CD8-positive, alpha-beta memory T cell (primary cell): ENCODE measurements around the gene ANKS4B. TPM values are rescaled to one million over a fixed set of nuclear protein-coding genes. Genes with fewer than 3 reads are reported as not detected.

Experiments used
- CTCF ChIA-PET: fragments of 350-600 bp; sonication (Branson Sonifier 250); formaldehyde crosslinking; loops from one replicate; lab custom pipeline; 2021; ENCODE audit warnings: antibody characterized with exemption; lab: Charles Lee
- POLR2A ChIA-PET: fragments of 350-600 bp; sonication (Branson Sonifier 250); formaldehyde crosslinking; loops from one replicate; lab custom pipeline; 2021; ENCODE audit warnings: antibody characterized with exemption; lab: Charles Lee
- DNase-seq, 5 donors: peaks; one replicate each; pipeline versions ENCODE4 v3.0.0 to v3.0.0-alpha.2; 2020 to 2022; ENCODE audit warnings: mixed read lengths in 1 of 5
- H3K27ac ChIP-seq: one replicate; pipeline ENCODE4 v1.7.0; 2013; ENCODE audit warnings: low read depth, mild to moderate bottlenecking, low read length, moderate library complexity
- H3K27me3 ChIP-seq: 2 replicates; pipeline ENCODE4 v1.7.0; 2013; ENCODE audit warnings: low read length, mild to moderate bottlenecking; ENCODE audit not compliant: insufficient read depth, poor library complexity, severe bottlenecking
- H3K36me3 ChIP-seq: 2 replicates; pipeline ENCODE4 v1.7.0; 2013; ENCODE audit warnings: mild to moderate bottlenecking, low read length, moderate library complexity; ENCODE audit not compliant: insufficient read depth
- H3K4me1 ChIP-seq: 2 replicates; pipeline ENCODE4 v1.7.0; 2013; ENCODE audit warnings: mild to moderate bottlenecking, low read length, moderate library complexity; ENCODE audit not compliant: insufficient read depth
- H3K4me3 ChIP-seq: 2 replicates; pipeline ENCODE4 v1.7.0; 2013; ENCODE audit warnings: mild to moderate bottlenecking, low read length
- H3K9me3 ChIP-seq: 2 replicates; pipeline ENCODE4 v1.7.0; 2013; ENCODE audit warnings: mild to moderate bottlenecking, low read length
- H3K27ac Mint-ChIP-seq, 8 donors: one replicate each; pipeline ENCODE4 v1.8.0; 2020 to 2021; ENCODE audit warnings: mixed read lengths in 8 of 8, mild to moderate bottlenecking in 6 of 8, inconsistent platforms in 3 of 8, moderate library complexity in 3 of 8
- H3K27me3 Mint-ChIP-seq, 2 donors: one replicate each; pipeline ENCODE4 v1.8.0; 2020 to 2021; ENCODE audit warnings: mixed read lengths in 2 of 2, mild to moderate bottlenecking in 1 of 2, moderate library complexity in 1 of 2
- H3K36me3 Mint-ChIP-seq, 3 donors: one replicate each; pipeline ENCODE4 v1.8.0; 2020 to 2021; ENCODE audit warnings: mixed read lengths in 3 of 3, inconsistent platforms in 1 of 3, mild to moderate bottlenecking in 1 of 3
- H3K4me1 Mint-ChIP-seq, 3 donors: one replicate each; pipeline ENCODE4 v1.8.0; 2020 to 2021; ENCODE audit warnings: mixed read lengths in 3 of 3, inconsistent platforms in 1 of 3, mild to moderate bottlenecking in 1 of 3
- H3K4me3 Mint-ChIP-seq, 7 donors: one replicate each; pipeline ENCODE4 v1.8.0; 2020 to 2021; ENCODE audit warnings: mixed read lengths in 7 of 7, mild to moderate bottlenecking in 6 of 7, moderate library complexity in 4 of 7, inconsistent platforms in 2 of 7
- H3K9me3 Mint-ChIP-seq, 5 donors: one replicate each; pipeline ENCODE4 v1.8.0; 2020 to 2022; ENCODE audit warnings: mixed read lengths in 5 of 5, mild to moderate bottlenecking in 3 of 5, moderate library complexity in 2 of 5, inconsistent platforms in 1 of 5
- polyA plus RNA-seq: library from polyadenylated mRNA; unstranded; fragments of 300-500 nt; fragmentation: Illumina TruSeq; gene quantifications from one replicate; pipeline ENCODE4 v1.2.3, GENCODE V29; 2021
- total RNA-seq, 2 experiments: library from RNA; stranded (reverse); gene quantifications; one replicate each; pipeline ENCODE4 v1.2.3, GENCODE V29; 2021

The ANKS4B gene
- total and polyA plus RNA-seq, 3 experiments from 2014 or later = not detected

DNA sequence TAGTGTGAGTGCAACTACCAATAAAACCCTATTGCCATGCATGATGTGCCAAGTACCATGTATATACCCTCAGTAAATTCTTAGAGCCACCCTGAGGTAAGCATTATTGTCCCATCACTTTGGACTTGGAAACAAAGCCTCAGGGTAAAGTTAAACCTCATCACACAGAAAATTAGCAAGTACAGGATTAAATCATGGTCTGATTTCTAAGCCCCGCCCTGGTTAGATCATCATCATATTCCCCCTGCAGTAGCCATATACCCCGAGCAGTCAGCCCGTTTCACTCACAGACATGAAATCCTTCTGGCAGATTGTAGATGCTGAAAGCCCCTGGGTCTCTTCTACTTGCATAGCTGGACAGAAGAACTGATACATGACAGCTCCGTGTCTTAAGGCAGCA is 26.9 kb upstream of the ANKS4B start:
- ChIA-PET CTCF (no interaction called here), POLR2A (no interaction called here)
- no peaks in the 10 kb centered on the region for H3K36me3 ChIP-seq
- no peaks in the 10 kb centered on the region for H3K4me1 Mint-ChIP-seq
- no peaks in the 10 kb centered on the region for H3K4me1 ChIP-seq
- no peak for DNase-seq
- H3K4me3 ChIP-seq = no peak overlapping the region
- H3K27ac ChIP-seq = no peak overlapping the region
- H3K9me3 ChIP-seq = no peaks in the 10 kb centered on the region
- H3K4me3 Mint-ChIP-seq = peak overlapping the region in 1 of 7 donors; percentile 33
- no peak overlapping the region for H3K27ac Mint-ChIP-seq
- no peaks in the 10 kb centered on the region for H3K9me3 Mint-ChIP-seq
- H3K27me3 ChIP-seq = no peaks in the 10 kb centered on the region
- H3K36me3 Mint-ChIP-seq = no peaks in the 10 kb centered on the region
- H3K27me3 Mint-ChIP-seq = peaks cover 7 to 17% of the 10 kb centered on the region in 2 donors

DNA sequence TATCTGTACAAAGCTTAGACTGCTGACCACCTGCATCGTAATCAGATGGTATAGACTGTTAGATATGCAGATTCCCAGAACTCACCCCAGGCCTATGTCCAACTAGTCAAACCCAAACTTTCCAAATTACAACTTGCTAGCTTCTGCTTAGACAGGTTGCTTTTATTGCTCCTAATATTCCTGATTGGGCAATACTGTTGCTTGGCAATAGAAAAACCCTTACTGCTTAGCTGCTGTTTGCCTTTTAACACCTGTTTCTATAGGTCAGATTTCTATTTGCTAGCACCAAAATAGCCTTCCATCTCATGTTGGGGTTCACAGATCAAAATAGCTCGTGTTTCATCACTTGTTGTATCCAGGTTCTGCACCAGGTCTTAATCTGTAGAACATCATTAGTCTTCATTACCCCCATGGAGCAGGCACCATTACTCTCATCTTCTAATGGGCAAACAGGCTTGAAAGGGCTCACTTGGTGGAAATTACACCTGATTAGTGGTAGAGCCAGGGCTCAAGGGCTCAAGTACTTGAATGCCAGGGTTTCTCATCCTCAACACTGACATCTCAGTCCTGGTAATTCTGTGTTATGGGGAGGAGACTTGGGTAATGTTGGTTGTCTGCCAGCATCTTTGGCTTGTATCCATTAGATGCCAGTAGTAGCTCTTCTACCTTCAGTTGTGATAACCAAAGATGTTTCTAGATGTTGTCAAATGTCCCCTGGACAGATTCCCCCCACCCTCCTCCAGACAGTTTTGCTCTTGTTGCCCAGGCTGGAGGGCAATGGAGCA is 24.9 kb upstream of the ANKS4B start:
- CTCF ChIA-PET = no interaction called here
- no peaks in the 10 kb centered on the region for H3K27me3 ChIP-seq

DNA sequence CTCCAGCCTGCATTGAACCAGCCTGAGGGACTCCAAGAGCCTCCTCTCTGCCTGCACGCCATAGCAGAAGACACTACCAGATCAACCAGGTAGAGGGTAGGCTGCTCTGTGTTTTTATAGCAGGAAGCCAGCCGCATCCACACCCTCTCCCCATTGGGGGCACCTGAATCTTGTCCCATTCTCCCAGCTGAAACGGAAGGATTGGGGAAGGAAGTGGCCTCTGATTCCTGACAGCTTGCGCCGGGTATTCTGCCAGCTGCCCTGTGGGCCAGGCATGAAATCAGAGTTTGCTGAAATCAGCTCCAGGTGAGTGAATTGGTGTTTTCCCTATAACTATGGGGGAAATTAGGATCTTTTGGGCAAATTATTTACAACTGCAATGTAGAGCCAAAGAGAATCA is 22.0 kb upstream of the ANKS4B start, which contains the start of gene ZP2:
Gene ZP2 (minus strand): TSS at position 89 of the 400 bp plus-strand sequence. CDS start 27 bp downstream, at position 62.
- Mint-ChIP-seq H3K4me3 (no peak within 1 kb of the TSS), H3K27ac (no peak within 1 kb of the TSS), H3K9me3 (no peaks in the 10 kb centered on the region), H3K36me3 (no peaks in the 10 kb centered on the region), H3K27me3 (peaks cover 7 to 41% of the 10 kb centered on the region in 2 donors), H3K4me1 (no peaks in the 10 kb centered on the region)
- ChIA-PET POLR2A (no interaction called here), CTCF (no interaction called here)
- no peaks in the 10 kb centered on the region for H3K4me1 ChIP-seq
- H3K36me3 ChIP-seq = no peaks in the 10 kb centered on the region
- H3K9me3 ChIP-seq = no peaks in the 10 kb centered on the region
- no peaks in the 10 kb centered on the region for H3K27me3 ChIP-seq
- H3K27ac ChIP-seq = no peak within 1 kb of the TSS
- DNase-seq = no peak
- no peak within 1 kb of the TSS for H3K4me3 ChIP-seq

More for the DNA sequence above, 24.9 kb upstream of the ANKS4B start:
- Histone ChIP-seq H3K36me3 (no peaks in the 10 kb centered on the region), H3K4me3 (no peak overlapping the region), H3K4me1 (no peaks in the 10 kb centered on the region), H3K9me3 (no peaks in the 10 kb centered on the region), H3K27ac (no peak overlapping the region)
- H3K27ac Mint-ChIP-seq = no peak overlapping the region
- no peaks in the 10 kb centered on the region for H3K9me3 Mint-ChIP-seq
- H3K4me1 Mint-ChIP-seq = no peaks in the 10 kb centered on the region
- DNase-seq = no peak
- H3K27me3 Mint-ChIP-seq = peaks cover 7 to 30% of the 10 kb centered on the region in 2 donors
- no peak overlapping the region for H3K4me3 Mint-ChIP-seq
- no peaks in the 10 kb centered on the region for H3K36me3 Mint-ChIP-seq
- POLR2A ChIA-PET = no interaction called here

DNA sequence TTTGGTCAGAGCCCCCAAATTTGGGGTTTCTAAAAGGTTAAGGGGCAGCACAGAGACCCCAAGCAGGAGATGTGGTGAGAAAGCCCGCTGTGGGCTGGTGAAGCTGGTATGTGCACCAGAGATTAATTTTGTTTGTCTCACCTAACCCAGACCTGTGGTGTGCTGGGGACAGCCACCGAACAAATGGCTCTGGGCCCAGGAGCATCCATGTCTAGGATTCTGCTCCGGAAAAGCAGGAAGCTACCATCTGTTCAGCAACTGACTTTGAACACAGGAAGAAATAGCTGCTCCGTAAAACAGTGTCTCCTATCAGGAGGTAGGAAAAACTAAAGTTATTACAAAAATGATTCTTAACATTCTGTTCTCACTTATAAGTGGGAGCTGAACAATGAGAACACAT is 19.4 kb upstream of the ANKS4B start:
- ChIA-PET CTCF (no interaction called here), POLR2A (no interaction called here)
- Histone ChIP-seq H3K27me3 (no peaks in the 10 kb centered on the region), H3K36me3 (no peaks in the 10 kb centered on the region), H3K4me3 (no peak overlapping the region), H3K4me1 (no peaks in the 10 kb centered on the region), H3K27ac (no peak overlapping the region), H3K9me3 (no peaks in the 10 kb centered on the region)
- H3K4me3 Mint-ChIP-seq = no peak overlapping the region
- no peak overlapping the region for H3K27ac Mint-ChIP-seq
- no peaks in the 10 kb centered on the region for H3K36me3 Mint-ChIP-seq
- no peaks in the 10 kb centered on the region for H3K9me3 Mint-ChIP-seq
- DNase-seq = no peak
- peaks cover 4 to 48% of the 10 kb centered on the region in 2 donors for H3K27me3 Mint-ChIP-seq
- H3K4me1 Mint-ChIP-seq = no peaks in the 10 kb centered on the region

DNA sequence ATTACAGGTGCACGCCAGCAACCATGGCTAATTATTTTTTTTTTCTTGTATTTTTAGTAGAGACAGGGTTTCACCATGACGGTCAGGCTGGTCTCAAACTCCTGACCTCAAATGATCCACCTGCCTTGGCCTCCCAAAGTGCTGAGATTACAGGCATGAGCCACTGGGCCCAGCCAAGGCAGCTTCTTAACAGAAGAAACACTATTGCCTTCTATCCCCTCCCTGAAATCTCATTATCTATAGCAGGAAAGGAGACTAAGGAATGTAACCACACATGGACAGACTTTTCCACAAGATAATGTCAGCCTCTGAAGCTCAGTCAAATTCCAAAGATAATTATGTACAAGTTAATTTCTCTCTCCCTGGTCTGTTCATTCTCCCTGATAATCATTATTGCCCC is 16.4 kb upstream of the ANKS4B start:
- Histone ChIP-seq H3K36me3 (no peaks in the 10 kb centered on the region), H3K27me3 (no peaks in the 10 kb centered on the region), H3K9me3 (no peaks in the 10 kb centered on the region), H3K4me1 (no peaks in the 10 kb centered on the region), H3K27ac (no peak overlapping the region), H3K4me3 (no peak overlapping the region)
- no peaks in the 10 kb centered on the region for H3K4me1 Mint-ChIP-seq
- CTCF ChIA-PET = no interaction called here
- H3K36me3 Mint-ChIP-seq = no peaks in the 10 kb centered on the region
- DNase-seq = no peak
- no peak overlapping the region for H3K27ac Mint-ChIP-seq
- POLR2A ChIA-PET = no interaction called here
- no peak overlapping the region for H3K4me3 Mint-ChIP-seq
- H3K9me3 Mint-ChIP-seq = peaks cover 0 to 4% (median 0%) of the 10 kb centered on the region in 5 donors
- peaks cover 6 to 52% of the 10 kb centered on the region in 2 donors for H3K27me3 Mint-ChIP-seq

DNA sequence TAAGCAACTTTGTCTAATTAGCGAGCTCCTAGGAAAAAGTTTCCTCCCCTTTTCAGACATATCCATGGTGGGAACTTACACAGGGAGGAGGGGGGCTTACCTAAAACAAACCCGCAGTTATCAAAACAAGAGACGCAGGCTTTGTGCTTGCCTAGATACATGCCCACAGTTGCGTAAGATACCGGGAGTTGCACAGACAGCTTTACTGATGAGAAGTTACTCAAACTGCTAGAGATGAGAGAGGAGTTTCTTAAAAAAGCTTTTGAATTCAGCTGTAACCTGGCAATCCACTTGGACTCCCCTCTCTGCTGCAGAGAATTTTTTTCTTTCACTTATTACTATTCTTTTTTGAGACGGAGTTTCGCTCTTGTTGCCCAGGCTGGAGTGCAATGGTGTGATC is 15.3 kb upstream of the ANKS4B start:
- Histone ChIP-seq H3K27me3 (no peaks in the 10 kb centered on the region), H3K4me1 (no peaks in the 10 kb centered on the region), H3K4me3 (no peak overlapping the region), H3K36me3 (no peaks in the 10 kb centered on the region), H3K27ac (no peak overlapping the region), H3K9me3 (no peaks in the 10 kb centered on the region)
- ChIA-PET CTCF (no interaction called here), POLR2A (no interaction called here)
- Mint-ChIP-seq H3K9me3 (peaks cover 0 to 4% (median 0%) of the 10 kb centered on the region in 5 donors), H3K4me1 (no peaks in the 10 kb centered on the region), H3K27me3 (peaks cover 6 to 51% of the 10 kb centered on the region in 2 donors), H3K27ac (no peak overlapping the region), H3K4me3 (no peak overlapping the region), H3K36me3 (no peaks in the 10 kb centered on the region)
- DNase-seq = no peak

DNA sequence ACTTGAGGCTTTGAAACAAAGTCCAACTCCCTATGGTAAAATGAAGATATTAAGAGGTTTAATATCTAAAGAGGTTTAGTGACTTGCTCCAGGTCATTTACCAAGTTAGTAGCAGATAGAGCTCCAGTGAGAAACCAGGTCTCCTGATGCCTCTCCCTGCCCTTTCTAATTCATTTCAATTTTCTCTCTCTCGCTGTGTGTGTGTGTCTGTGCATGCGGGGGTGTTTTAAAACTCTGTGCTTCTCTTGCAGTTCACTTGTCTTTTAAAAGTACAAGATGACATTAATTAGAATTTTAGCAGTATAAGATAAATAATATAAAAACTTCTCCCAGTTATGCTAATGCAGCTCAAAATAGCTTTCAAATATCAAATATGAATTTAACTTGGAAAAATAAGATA is 13.9 kb upstream of the ANKS4B start:
- no peak for DNase-seq
- peaks cover 6 to 53% of the 10 kb centered on the region in 2 donors for H3K27me3 Mint-ChIP-seq
- H3K36me3 Mint-ChIP-seq = no peaks in the 10 kb centered on the region
- H3K4me1 ChIP-seq = no peaks in the 10 kb centered on the region
- H3K9me3 ChIP-seq = no peaks in the 10 kb centered on the region
- no peaks in the 10 kb centered on the region for H3K27me3 ChIP-seq
- POLR2A ChIA-PET = no interaction called here
- CTCF ChIA-PET = no interaction called here
- H3K4me1 Mint-ChIP-seq = no peaks in the 10 kb centered on the region
- H3K27ac ChIP-seq = no peak overlapping the region
- H3K9me3 Mint-ChIP-seq = peaks cover 0 to 4% (median 0%) of the 10 kb centered on the region in 5 donors
- no peak overlapping the region for H3K4me3 Mint-ChIP-seq
- no peak overlapping the region for H3K27ac Mint-ChIP-seq
- no peaks in the 10 kb centered on the region for H3K36me3 ChIP-seq
- no peak overlapping the region for H3K4me3 ChIP-seq

DNA sequence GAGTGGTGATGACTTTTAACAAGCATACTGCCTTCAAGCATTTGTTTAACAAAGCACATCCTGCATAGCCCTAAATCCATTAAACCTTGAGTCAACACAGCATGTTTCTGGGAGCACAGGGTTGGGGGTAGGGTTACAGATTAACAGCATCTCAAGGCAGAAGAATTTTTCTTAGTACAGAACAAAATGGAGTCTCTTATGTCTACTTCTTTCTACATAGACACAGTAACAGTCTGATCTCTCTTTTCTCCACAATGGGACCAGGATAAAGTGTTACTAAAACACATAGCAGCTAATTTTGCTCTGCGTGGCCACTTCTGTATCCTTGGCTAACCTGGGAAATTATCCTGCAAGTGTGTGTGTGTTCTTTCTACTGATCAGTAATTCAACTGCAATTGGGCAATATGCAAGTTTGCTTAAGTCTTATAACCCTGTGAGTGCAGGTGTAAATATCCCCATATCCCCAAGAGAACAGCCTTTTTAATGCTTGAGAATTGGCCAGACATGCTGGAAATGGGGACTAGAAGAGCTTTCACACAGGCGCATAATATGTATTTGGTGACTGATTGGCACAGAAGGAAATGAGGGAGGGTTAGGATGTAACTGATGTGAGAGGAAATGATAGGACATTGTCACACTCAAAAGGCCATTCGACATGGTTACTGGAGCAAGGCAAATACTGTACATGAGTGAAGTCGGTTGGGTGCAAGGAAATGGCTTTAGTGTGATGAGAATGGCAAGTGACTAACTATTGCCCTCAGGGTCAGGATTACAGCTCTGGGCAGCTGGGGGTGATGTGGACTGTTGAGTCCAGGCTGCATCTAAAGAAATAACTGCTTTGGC is 10.8 kb upstream of the ANKS4B start:
- no peaks in the 10 kb centered on the region for H3K36me3 ChIP-seq
- H3K9me3 ChIP-seq = no peaks in the 10 kb centered on the region
- Mint-ChIP-seq H3K27me3 (peaks cover 12 to 45% of the 10 kb centered on the region in 2 donors), H3K36me3 (no peaks in the 10 kb centered on the region), H3K4me1 (no peaks in the 10 kb centered on the region), H3K27ac (no peak overlapping the region), H3K9me3 (peaks cover 0 to 4% (median 0%) of the 10 kb centered on the region in 5 donors), H3K4me3 (no peak overlapping the region)
- no peak overlapping the region for H3K4me3 ChIP-seq
- no peak overlapping the region for H3K27ac ChIP-seq
- ChIA-PET CTCF (no interaction called here), POLR2A (interaction anchor here (0.6 kb wide), 1 partner anchor 432 kb away, joined by 3 read pairs; no protein-coding TSS in a partner anchor)
- DNase-seq = no peak
- no peaks in the 10 kb centered on the region for H3K27me3 ChIP-seq
- no peaks in the 10 kb centered on the region for H3K4me1 ChIP-seq
